Psoas muscle (tissue), 8 donors: Measurements from ENCODE around the gene KLHL34. TPM values are rescaled to one million over a fixed set of nuclear protein-coding genes. Genes with fewer than 3 reads are reported as not detected.

Source experiments
- ATAC-seq, 4 donors: fragments of 200-7000 bp; cut with Tn5 transposase; one replicate each; pipeline ENCODE4 v1.9.1; 2020; ENCODE audit warnings: moderate library complexity in 3 of 4, mild to moderate bottlenecking in 2 of 4
- DNase-seq, 2 donors: peaks; one replicate each; pipeline ENCODE4 v3.0.0-alpha.2; 2020
- H3K27ac ChIP-seq: fragments of 200-600 bp; one replicate; pipeline ENCODE4 v1.8.0; 2022
- H3K27me3 ChIP-seq, 3 donors: fragments of 200-600 bp in 1 of 3; one replicate each; pipeline versions ENCODE4 v1.6.1 to v1.8.0; 2013 to 2022; ENCODE audit warnings: low read length in 2 of 3, mild to moderate bottlenecking in 2 of 3, moderate library complexity in 1 of 3; ENCODE audit not compliant: insufficient read depth in 3 of 3
- H3K36me3 ChIP-seq, 2 donors: fragments of 200-600 bp in 1 of 2; one replicate each; pipeline versions ENCODE4 v1.6.1 to v1.8.0; 2013 to 2022; ENCODE audit warnings: low read depth in 1 of 2, mild to moderate bottlenecking in 1 of 2, moderate library complexity in 1 of 2; ENCODE audit not compliant: insufficient read depth in 1 of 2
- H3K4me1 ChIP-seq: fragments of 200-600 bp; one replicate; pipeline ENCODE4 v1.8.0; 2022
- H3K4me3 ChIP-seq: fragments of 200-600 bp; one replicate; pipeline ENCODE4 v1.8.0; 2022; ENCODE audit warnings: mild to moderate bottlenecking
- H3K9me3 ChIP-seq: fragments of 200-600 bp; one replicate; pipeline ENCODE4 v1.8.0; 2022
- CTCF ChIP-seq: fragments of 200-600 bp; IDR thresholded peaks from one replicate; pipeline ENCODE4 v1.8.0; 2022; ENCODE audit warnings: antibody characterized with exemption
- WGBS, 3 donors: extraction: QIAGEN DNeasy Blood & Tissue Kit; methylation state at CpG; one replicate each; pipeline versions ENCODE4 v1.1.6 to v1.1.7; 2013; 5-methylcytosine and 5-hydroxymethylcytosine counted together
- intact Hi-C, 2 donors: fragments of 100-400 bp; cut with DNase I; formaldehyde crosslinking; loops; one replicate each; pipeline versions ENCODE4 v1.11.0 to v1.14.2; 2022
- polyA plus RNA-seq, 3 donors: library from polyadenylated mRNA; stranded (reverse); fragments of 200-250 nt; gene quantifications; one replicate each; pipeline ENCODE4 v1.2.3, GENCODE V29; 2013
- total RNA-seq, 4 donors: library from RNA; stranded (reverse); fragmentation: NEBNext Ultra II Directional in 2 of 4; extraction: Animal tissue kit (Norgen Biotek cat#: 25700) in 2 of 4; gene quantifications; one replicate each; pipeline versions ENCODE4 v1.2.1 to v1.2.4, GENCODE V29; 2021 to 2023
- donor health status: healthy with polysubstance abuse.
- donor health status: DM: no; HTN: no; CAD: no; lungs with moderate emphysema.
- donor health status: Bipolar disorder and iron deficiency.
- donor health status: healthy.
- donor health status: DM: yes; HTN: yes; CAD: no.
- donor health status: DM: no; HTN: no; CAD: no.
- donor health status: DM: no; HTN: no; CAD: no.
- donor health status: DM: yes; HTN: yes; CAD: no.

Gene KLHL34
- total and polyA plus RNA-seq, 7 donors: 0.99 to 29.6 (median 14.4) TPM

GRCh38 chrX:21632027-21632426 is 26.1 kb downstream of the KLHL34 start:
- intact Hi-C loops: no loop called here
- H3K27ac ChIP-seq: no peak overlapping the region
- 55 to 61% (median 57%) methylated on average over 2 of the region's 2 CpGs for WGBS, 3 donors

GRCh38 chrX:21623778-21624501 is 34.2 kb downstream of the KLHL34 start:
- no peak overlapping the region for H3K27ac ChIP-seq
- H3K27me3 ChIP-seq: no peaks in the 10 kb centered on the region
- TF ChIP-seq CTCF: no peak
- no peaks in the 10 kb centered on the region for H3K4me1 ChIP-seq
- intact Hi-C loops: no loop called here
- no peak overlapping the region for H3K4me3 ChIP-seq
- H3K9me3 ChIP-seq: no peaks in the 10 kb centered on the region
- DNase-seq: no peak
- no peak for ATAC-seq
- H3K36me3 ChIP-seq: no peaks in the 10 kb centered on the region

More at GRCh38 chrX:21632027-21632426, 26.1 kb downstream of the KLHL34 start:
- Histone ChIP-seq H3K9me3 (no peaks in the 10 kb centered on the region), H3K4me1 (no peaks in the 10 kb centered on the region), H3K4me3 (no peak overlapping the region), H3K36me3 (no peaks in the 10 kb centered on the region), H3K27me3 (no peaks in the 10 kb centered on the region)
- no peak for TF ChIP-seq CTCF
- DNase-seq (no peak), ATAC-seq (no peak)

- no peaks in the 10 kb centered on the region for H3K27me3 ChIP-seq
- no peaks in the 10 kb centered on the region for H3K4me1 ChIP-seq
- no peak for TF ChIP-seq CTCF
- no peak for DNase-seq
- no peaks in the 10 kb centered on the region for H3K9me3 ChIP-seq
- H3K36me3 ChIP-seq: no peaks in the 10 kb centered on the region
- H3K27ac ChIP-seq: no peak overlapping the region
- 86 to 98% (median 97%) methylated on average over 2 of the region's 2 CpGs for WGBS, 3 donors
- no peak for ATAC-seq
- no peak overlapping the region for H3K4me3 ChIP-seq
- intact Hi-C loops: no loop called here
These were observed 37.9 kb downstream of the KLHL34 start for GRCh38 chrX:21620234-21620633.

- no peak overlapping the region for H3K4me3 ChIP-seq
- H3K27ac ChIP-seq: no peak overlapping the region
- ATAC-seq (no peak), DNase-seq (no peak)
- H3K9me3 ChIP-seq: no peaks in the 10 kb centered on the region
- intact Hi-C loops: no loop called here
- H3K4me1 ChIP-seq: no peaks in the 10 kb centered on the region
- no peaks in the 10 kb centered on the region for H3K36me3 ChIP-seq
- no peak for TF ChIP-seq CTCF
- WGBS, 3 donors: 53 to 78% (median 75%) methylated on average over 1 of the region's 1 CpG
- H3K27me3 ChIP-seq: no peaks in the 10 kb centered on the region
These were observed 41.7 kb downstream of the KLHL34 start for GRCh38 chrX:21616386-21616785.

GRCh38 chrX:21612154-21612553 is 46.0 kb downstream of the KLHL34 start:
- no peak overlapping the region for H3K4me3 ChIP-seq
- H3K9me3 ChIP-seq: no peaks in the 10 kb centered on the region
- WGBS, 3 donors: 54 to 75% (median 72%) methylated on average over 5 of the region's 5 CpGs
- intact Hi-C loops: no loop called here
- DNase-seq (no peak), ATAC-seq (no peak)
- no peaks in the 10 kb centered on the region for H3K36me3 ChIP-seq
- no peaks in the 10 kb centered on the region for H3K4me1 ChIP-seq
- TF ChIP-seq CTCF: no peak
- H3K27me3 ChIP-seq: no peaks in the 10 kb centered on the region
- H3K27ac ChIP-seq: no peak overlapping the region
